Adipocyte (in vitro differentiated cells): ENCODE results near the gene CETN1.

ENCODE experiments used
- DNase-seq: peaks from one replicate; pipeline ENCODE4 v3.0.0-alpha.2; 2015; ENCODE audit warnings: low read depth
- H3K27me3 ChIP-seq: replicated peaks from 2 replicates; pipeline ENCODE4 v1.7.0; 2013; ENCODE audit warnings: mild to moderate bottlenecking, low read length, moderate library complexity; ENCODE audit not compliant: control insufficient read depth, insufficient read depth
- H3K36me3 ChIP-seq: 2 replicates; pipeline ENCODE4 v1.7.0; 2013; ENCODE audit warnings: low read length, mild to moderate bottlenecking, moderate library complexity; ENCODE audit not compliant: control insufficient read depth, insufficient read depth, severe bottlenecking
- H3K4me1 ChIP-seq: 2 replicates; pipeline ENCODE4 v1.7.0; 2013; ENCODE audit warnings: mild to moderate bottlenecking, low read length, moderate library complexity; ENCODE audit not compliant: control insufficient read depth, insufficient read depth
- H3K4me3 ChIP-seq: 2 replicates; pipeline ENCODE4 v1.7.0; 2013; ENCODE audit warnings: mild to moderate bottlenecking, low read length, moderate library complexity
- H3K9ac ChIP-seq: 2 replicates; pipeline ENCODE4 v1.7.0; 2013; ENCODE audit warnings: mild to moderate bottlenecking, low read length, moderate library complexity
- H3K9me3 ChIP-seq: 2 replicates; pipeline ENCODE4 v1.7.0; 2013; ENCODE audit warnings: mild to moderate bottlenecking, low read length, moderate library complexity; ENCODE audit not compliant: control insufficient read depth

The CETN1 gene

GRCh38 chr18:629269-630150 lies 49.3 kb downstream of the CETN1 start:
- H3K4me3 ChIP-seq = no peak overlapping the region
- H3K9me3 ChIP-seq = no peaks in the 10 kb centered on the region
- H3K9ac ChIP-seq = no peak overlapping the region
- no peaks in the 10 kb centered on the region for H3K36me3 ChIP-seq
- peaks cover 7% of the 10 kb centered on the region for H3K4me1 ChIP-seq
- no peak for DNase-seq
- no peaks in the 10 kb centered on the region for H3K27me3 ChIP-seq

GRCh38 chr18:631560-631959 lies 51.4 kb downstream of the CETN1 start:
- Histone ChIP-seq H3K4me1 (peaks cover 7% of the 10 kb centered on the region), H3K9ac (no peak overlapping the region)

More at GRCh38 chr18:631560-631959, 51.4 kb downstream of the CETN1 start:
- no peak for DNase-seq
- H3K27me3 ChIP-seq = no peaks in the 10 kb centered on the region
- no peaks in the 10 kb centered on the region for H3K9me3 ChIP-seq
- no peaks in the 10 kb centered on the region for H3K36me3 ChIP-seq
- no peak overlapping the region for H3K4me3 ChIP-seq
